Dermis blood vessel endothelial cell (primary cell): ENCODE data around the gene BCOR. TPM values are rescaled to one million over a fixed set of nuclear protein-coding genes. Genes with fewer than 3 reads are reported as not detected.

Experiments
- DNase-seq: peaks from one replicate; pipeline ENCODE4 v3.0.0; 2010
- total RNA-seq: library from RNA; depleted of rRNA; stranded (reverse); fragments of >200 nt; gene quantifications from 2 replicates; pipeline ENCODE4 v1.2.3, GENCODE V29; 2014

Gene BCOR
- total RNA-seq, 1 donor from 2014 or later = 8.8 TPM

GRCh38 chrX:40097141-40097503, 636 bp downstream of the BCOR start:
- DNase-seq = no peak

- DNase-seq = peak; percentile 64
Observed at GRCh38 chrX:40096395-40097091, 1.2 kb downstream of the BCOR start.

GRCh38 chrX:40095583-40096394, 2.0 kb downstream of the BCOR start:
- DNase-seq = peak; percentile 43

GRCh38 chrX:40094900-40095582, 2.7 kb downstream of the BCOR start:
- no peak for DNase-seq

- no peak for DNase-seq
Observed at GRCh38 chrX:40094041-40094899, 3.5 kb downstream of the BCOR start.

GRCh38 chrX:40093586-40093985, 4.2 kb downstream of the BCOR start:
- DNase-seq = no peak

GRCh38 chrX:40092808-40093435, 4.8 kb downstream of the BCOR start:
- DNase-seq = no peak

- DNase-seq = no peak
Observed at GRCh38 chrX:40091691-40092421, 5.9 kb downstream of the BCOR start.

GRCh38 chrX:40090961-40091360, 6.8 kb downstream of the BCOR start:
- DNase-seq = no peak

GRCh38 chrX:40090050-40090804, 7.5 kb downstream of the BCOR start:
- no peak for DNase-seq

GRCh38 chrX:40088803-40089540, 8.8 kb downstream of the BCOR start:
- no peak for DNase-seq

- DNase-seq = no peak
Observed at GRCh38 chrX:40088299-40088625, 9.5 kb downstream of the BCOR start.

GRCh38 chrX:40087425-40088298, 10.1 kb downstream of the BCOR start:
- no peak for DNase-seq

GRCh38 chrX:40086569-40087335, 11.0 kb downstream of the BCOR start:
- no peak for DNase-seq

- DNase-seq = no peak
Observed at GRCh38 chrX:40085714-40086113, 12.0 kb downstream of the BCOR start.

GRCh38 chrX:40085102-40085551, 12.6 kb downstream of the BCOR start:
- DNase-seq = no peak

- DNase-seq = no peak
Observed at GRCh38 chrX:40084471-40085101, 13.2 kb downstream of the BCOR start.

- no peak for DNase-seq
Observed at GRCh38 chrX:40083979-40084359, 13.8 kb downstream of the BCOR start.
